ENCODE data around the gene ENTPD1. TPM values are rescaled to one million over a fixed set of nuclear protein-coding genes. Genes with fewer than 3 reads are reported as not detected.
"Not testable (repeated sequence)": the region's sequence is repeated elsewhere in the genome, so short reads cannot be mapped to it uniquely, and the experiment has no call there.

The ENTPD1 gene
- total and polyA plus RNA-seq, 2 donors (not counting 1 experiment from before 2014, with no cell fraction given), result 0.47 to 3.3 TPM

GRCh38 chr10:95728526-95728925 is 27.4 kb upstream of the ENTPD1 start:
- H2AFZ ChIP-seq (ENCODE audit: low read length), result no peak overlapping the region
- no peaks in the 10 kb centered on the region for H3K4me1 ChIP-seq (ENCODE audit: control insufficient read depth, extremely low read depth, insufficient read depth, low read length)
- H3K9ac ChIP-seq (ENCODE audit: insufficient read depth, low read length), result no peak overlapping the region
- TF ChIP-seq EZH2 (IDR thresholded peaks at IDR 0.05; ENCODE audit: low read length, missing control alignments) (no peak), CTCF (conservative IDR thresholded peaks at IDR 0.05 in 1 of 2, IDR thresholded peaks at IDR 0.05 in 1 of 2; ENCODE audit: low read depth in 1 of 2, low read length in 2 of 2) (no peak)
- no peaks in the 10 kb centered on the region for H3K9me3 ChIP-seq (ENCODE audit: control insufficient read depth, insufficient read depth, low read depth, low read length)
- H3K27me3 ChIP-seq (ENCODE audit: control insufficient read depth, insufficient read depth, low read length), result no peaks in the 10 kb centered on the region
- no peaks in the 10 kb centered on the region for H4K20me1 ChIP-seq (ENCODE audit: control insufficient read depth, extremely low read depth, insufficient read depth, low read length)
- H3K79me2 ChIP-seq (ENCODE audit: control insufficient read depth, insufficient read depth, low read length), result no peaks in the 10 kb centered on the region
- no peak overlapping the region for H3K27ac ChIP-seq (ENCODE audit: insufficient read depth, low read length)
- no peak overlapping the region for H3K4me2 ChIP-seq (ENCODE audit: extremely low read depth, insufficient read depth, low read length)
- peak in 1 of 2 donors; percentile 28 for DNase-seq (ENCODE audit: low read depth in 2 of 2)
- no peaks in the 10 kb centered on the region for H3K36me3 ChIP-seq (ENCODE audit: control insufficient read depth, insufficient read depth, low read length)
- no peak overlapping the region for H3K4me3 ChIP-seq (replicated peaks in 1 of 4; ENCODE audit: control extremely low read depth in 1 of 4, insufficient read depth in 1 of 4, low read depth in 3 of 4, low read length in 4 of 4)

GRCh38 chr10:95729323-95730055 is 26.5 kb upstream of the ENTPD1 start:
- no peak for TF ChIP-seq CTCF (conservative IDR thresholded peaks at IDR 0.05 in 1 of 2, IDR thresholded peaks at IDR 0.05 in 1 of 2; ENCODE audit: low read depth in 1 of 2, low read length in 2 of 2)
- TF ChIP-seq EZH2 (IDR thresholded peaks at IDR 0.05; ENCODE audit: low read length, missing control alignments), result no peak
- H3K4me1 ChIP-seq (ENCODE audit: control insufficient read depth, extremely low read depth, insufficient read depth, low read length), result no peaks in the 10 kb centered on the region
- DNase-seq (ENCODE audit: low read depth in 2 of 2), result no peak
- no peak overlapping the region for H2AFZ ChIP-seq (ENCODE audit: low read length)
- no peaks in the 10 kb centered on the region for H4K20me1 ChIP-seq (ENCODE audit: control insufficient read depth, extremely low read depth, insufficient read depth, low read length)
- no peaks in the 10 kb centered on the region for H3K79me2 ChIP-seq (ENCODE audit: control insufficient read depth, insufficient read depth, low read length)
- no peak overlapping the region for H3K27ac ChIP-seq (ENCODE audit: insufficient read depth, low read length)
- no peak overlapping the region for H3K4me2 ChIP-seq (ENCODE audit: extremely low read depth, insufficient read depth, low read length)
- no peaks in the 10 kb centered on the region for H3K36me3 ChIP-seq (ENCODE audit: control insufficient read depth, insufficient read depth, low read length)
- no peak overlapping the region for H3K4me3 ChIP-seq (replicated peaks in 1 of 4; ENCODE audit: control extremely low read depth in 1 of 4, insufficient read depth in 1 of 4, low read depth in 3 of 4, low read length in 4 of 4)
- H3K9ac ChIP-seq (ENCODE audit: insufficient read depth, low read length), result no peak overlapping the region
- H3K27me3 ChIP-seq (ENCODE audit: control insufficient read depth, insufficient read depth, low read length), result no peaks in the 10 kb centered on the region
- no peaks in the 10 kb centered on the region for H3K9me3 ChIP-seq (ENCODE audit: control insufficient read depth, insufficient read depth, low read depth, low read length)

- Histone ChIP-seq H3K79me2 (ENCODE audit: control insufficient read depth, insufficient read depth, low read length) (no peaks in the 10 kb centered on the region), H3K27me3 (ENCODE audit: control insufficient read depth, insufficient read depth, low read length) (no peaks in the 10 kb centered on the region), H3K4me2 (ENCODE audit: extremely low read depth, insufficient read depth, low read length) (no peak overlapping the region), H3K4me3 (replicated peaks in 1 of 4; ENCODE audit: control extremely low read depth in 1 of 4, insufficient read depth in 1 of 4, low read depth in 3 of 4, low read length in 4 of 4) (no peak overlapping the region), H4K20me1 (ENCODE audit: control insufficient read depth, extremely low read depth, insufficient read depth, low read length) (no peaks in the 10 kb centered on the region), H3K36me3 (ENCODE audit: control insufficient read depth, insufficient read depth, low read length) (no peaks in the 10 kb centered on the region), H3K4me1 (ENCODE audit: control insufficient read depth, extremely low read depth, insufficient read depth, low read length) (no peaks in the 10 kb centered on the region), H3K27ac (ENCODE audit: insufficient read depth, low read length) (no peak overlapping the region), H2AFZ (ENCODE audit: low read length) (no peak overlapping the region), H3K9ac (ENCODE audit: insufficient read depth, low read length) (no peak overlapping the region), H3K9me3 (ENCODE audit: control insufficient read depth, insufficient read depth, low read depth, low read length) (no peaks in the 10 kb centered on the region)
- no peak for DNase-seq (ENCODE audit: low read depth in 2 of 2)
- TF ChIP-seq EZH2 (IDR thresholded peaks at IDR 0.05; ENCODE audit: low read length, missing control alignments) (no peak), CTCF (conservative IDR thresholded peaks at IDR 0.05 in 1 of 2, IDR thresholded peaks at IDR 0.05 in 1 of 2; ENCODE audit: low read depth in 1 of 2, low read length in 2 of 2) (no peak)
Measured at GRCh38 chr10:95730233-95730632, 25.7 kb upstream of the ENTPD1 start.

- H3K27ac ChIP-seq (ENCODE audit: insufficient read depth, low read length); H2AFZ ChIP-seq (ENCODE audit: low read length); H3K36me3 ChIP-seq (ENCODE audit: control insufficient read depth, insufficient read depth, low read length); H3K9me3 ChIP-seq (ENCODE audit: control insufficient read depth, insufficient read depth, low read depth, low read length); H3K79me2 ChIP-seq (ENCODE audit: control insufficient read depth, insufficient read depth, low read length); DNase-seq (ENCODE audit: low read depth in 2 of 2); H3K4me1 ChIP-seq (ENCODE audit: control insufficient read depth, extremely low read depth, insufficient read depth, low read length); H4K20me1 ChIP-seq (ENCODE audit: control insufficient read depth, extremely low read depth, insufficient read depth, low read length); H3K4me3 ChIP-seq (replicated peaks in 1 of 4; ENCODE audit: control extremely low read depth in 1 of 4, insufficient read depth in 1 of 4, low read depth in 3 of 4, low read length in 4 of 4); H3K27me3 ChIP-seq (ENCODE audit: control insufficient read depth, insufficient read depth, low read length); H3K4me2 ChIP-seq (ENCODE audit: extremely low read depth, insufficient read depth, low read length); H3K9ac ChIP-seq (ENCODE audit: insufficient read depth, low read length): not testable (repeated sequence)
Measured at GRCh38 chr10:95732907-95733306, 23.1 kb upstream of the ENTPD1 start.

All from fibroblast of lung (primary cell).